ENCODE results near the gene IL36RN.

DNA sequence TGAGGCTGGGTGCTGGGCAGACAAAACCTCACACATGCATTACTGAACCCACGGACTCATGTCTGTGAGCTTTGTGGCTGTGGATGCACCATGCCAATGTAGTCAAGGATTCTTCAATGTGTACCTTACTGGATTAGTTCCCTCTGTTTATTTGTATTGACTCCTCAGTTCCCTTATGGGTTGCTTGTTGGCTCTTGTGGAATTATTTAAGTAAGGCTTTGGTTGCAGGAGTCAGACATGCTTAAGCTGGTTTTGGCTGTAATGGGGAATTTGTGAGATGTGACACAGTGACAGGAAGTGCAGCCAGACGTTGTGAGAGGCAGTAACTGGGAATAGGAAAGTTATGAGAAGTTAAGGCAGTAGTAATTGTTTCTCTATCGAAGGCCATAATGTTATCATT lies 54.8 kb downstream of the IL36RN start:
- TF ChIP-seq POLR2A (IDR thresholded peaks at IDR 0.05; ENCODE audit: low read length) = no peak
- no peak for TF ChIP-seq EP300 (IDR thresholded peaks at IDR 0.05)
- TF ChIP-seq, protein P1, sequence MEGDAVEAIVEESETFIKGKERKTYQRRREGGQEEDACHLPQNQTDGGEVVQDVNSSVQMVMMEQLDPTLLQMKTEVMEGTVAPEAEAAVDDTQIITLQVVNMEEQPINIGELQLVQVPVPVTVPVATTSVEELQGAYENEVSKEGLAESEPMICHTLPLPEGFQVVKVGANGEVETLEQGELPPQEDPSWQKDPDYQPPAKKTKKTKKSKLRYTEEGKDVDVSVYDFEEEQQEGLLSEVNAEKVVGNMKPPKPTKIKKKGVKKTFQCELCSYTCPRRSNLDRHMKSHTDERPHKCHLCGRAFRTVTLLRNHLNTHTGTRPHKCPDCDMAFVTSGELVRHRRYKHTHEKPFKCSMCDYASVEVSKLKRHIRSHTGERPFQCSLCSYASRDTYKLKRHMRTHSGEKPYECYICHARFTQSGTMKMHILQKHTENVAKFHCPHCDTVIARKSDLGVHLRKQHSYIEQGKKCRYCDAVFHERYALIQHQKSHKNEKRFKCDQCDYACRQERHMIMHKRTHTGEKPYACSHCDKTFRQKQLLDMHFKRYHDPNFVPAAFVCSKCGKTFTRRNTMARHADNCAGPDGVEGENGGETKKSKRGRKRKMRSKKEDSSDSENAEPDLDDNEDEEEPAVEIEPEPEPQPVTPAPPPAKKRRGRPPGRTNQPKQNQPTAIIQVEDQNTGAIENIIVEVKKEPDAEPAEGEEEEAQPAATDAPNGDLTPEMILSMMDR (IDR thresholded peaks at IDR 0.05) = no peak
- TF ChIP-seq, protein P2, sequence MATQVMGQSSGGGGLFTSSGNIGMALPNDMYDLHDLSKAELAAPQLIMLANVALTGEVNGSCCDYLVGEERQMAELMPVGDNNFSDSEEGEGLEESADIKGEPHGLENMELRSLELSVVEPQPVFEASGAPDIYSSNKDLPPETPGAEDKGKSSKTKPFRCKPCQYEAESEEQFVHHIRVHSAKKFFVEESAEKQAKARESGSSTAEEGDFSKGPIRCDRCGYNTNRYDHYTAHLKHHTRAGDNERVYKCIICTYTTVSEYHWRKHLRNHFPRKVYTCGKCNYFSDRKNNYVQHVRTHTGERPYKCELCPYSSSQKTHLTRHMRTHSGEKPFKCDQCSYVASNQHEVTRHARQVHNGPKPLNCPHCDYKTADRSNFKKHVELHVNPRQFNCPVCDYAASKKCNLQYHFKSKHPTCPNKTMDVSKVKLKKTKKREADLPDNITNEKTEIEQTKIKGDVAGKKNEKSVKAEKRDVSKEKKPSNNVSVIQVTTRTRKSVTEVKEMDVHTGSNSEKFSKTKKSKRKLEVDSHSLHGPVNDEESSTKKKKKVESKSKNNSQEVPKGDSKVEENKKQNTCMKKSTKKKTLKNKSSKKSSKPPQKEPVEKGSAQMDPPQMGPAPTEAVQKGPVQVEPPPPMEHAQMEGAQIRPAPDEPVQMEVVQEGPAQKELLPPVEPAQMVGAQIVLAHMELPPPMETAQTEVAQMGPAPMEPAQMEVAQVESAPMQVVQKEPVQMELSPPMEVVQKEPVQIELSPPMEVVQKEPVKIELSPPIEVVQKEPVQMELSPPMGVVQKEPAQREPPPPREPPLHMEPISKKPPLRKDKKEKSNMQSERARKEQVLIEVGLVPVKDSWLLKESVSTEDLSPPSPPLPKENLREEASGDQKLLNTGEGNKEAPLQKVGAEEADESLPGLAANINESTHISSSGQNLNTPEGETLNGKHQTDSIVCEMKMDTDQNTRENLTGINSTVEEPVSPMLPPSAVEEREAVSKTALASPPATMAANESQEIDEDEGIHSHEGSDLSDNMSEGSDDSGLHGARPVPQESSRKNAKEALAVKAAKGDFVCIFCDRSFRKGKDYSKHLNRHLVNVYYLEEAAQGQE (IDR thresholded peaks at IDR 0.05) = no peak
- no peak for TF ChIP-seq NFE2L2 (conservative IDR thresholded peaks at IDR 0.05; ENCODE audit: low read length)
- TF ChIP-seq FOSB (CRISPR knock-in tag; IDR thresholded peaks at IDR 0.05) = no peak
- no peak for TF ChIP-seq JUNB (IDR thresholded peaks at IDR 0.05)
- no peak for TF ChIP-seq ESRRA (IDR thresholded peaks at IDR 0.05; ENCODE audit: borderline replicate concordance, low read length)
- TF ChIP-seq, protein P3, sequence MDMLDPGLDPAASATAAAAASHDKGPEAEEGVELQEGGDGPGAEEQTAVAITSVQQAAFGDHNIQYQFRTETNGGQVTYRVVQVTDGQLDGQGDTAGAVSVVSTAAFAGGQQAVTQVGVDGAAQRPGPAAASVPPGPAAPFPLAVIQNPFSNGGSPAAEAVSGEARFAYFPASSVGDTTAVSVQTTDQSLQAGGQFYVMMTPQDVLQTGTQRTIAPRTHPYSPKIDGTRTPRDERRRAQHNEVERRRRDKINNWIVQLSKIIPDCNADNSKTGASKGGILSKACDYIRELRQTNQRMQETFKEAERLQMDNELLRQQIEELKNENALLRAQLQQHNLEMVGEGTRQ (IDR thresholded peaks at IDR 0.05) = no peak
- no peak for TF ChIP-seq FOSL2 (IDR thresholded peaks at IDR 0.05)
- no peak for TF ChIP-seq FOSL2 (CRISPR knock-in tag; IDR thresholded peaks at IDR 0.05)
- no peak for TF ChIP-seq RFX5 (IDR thresholded peaks at IDR 0.05)
- no peak for TF ChIP-seq SMC3 (IDR thresholded peaks at IDR 0.05)
- no peak for TF ChIP-seq MYC (IDR thresholded peaks at IDR 0.05; ENCODE audit: borderline replicate concordance, low read length)

All from A549 (cell line).